Ureter (tissue), 1 donor: ENCODE results near the gene TP53TG5. TPM values are rescaled to one million over a fixed set of nuclear protein-coding genes. Genes with fewer than 3 reads are reported as not detected.

Experiments used
- DNase-seq: peaks from one replicate; pipeline ENCODE4 v3.0.0-alpha.2; 2020; ENCODE audit warnings: low spot score
- total RNA-seq: library from RNA; stranded (reverse); gene quantifications from one replicate; pipeline ENCODE4 v1.2.4, GENCODE V29; 2023
- donor health status: DM: yes; HTN: yes; CAD: no.

TP53TG5 gene
- total RNA-seq, 1 donor from 2014 or later = 1.2 TPM

DNA sequence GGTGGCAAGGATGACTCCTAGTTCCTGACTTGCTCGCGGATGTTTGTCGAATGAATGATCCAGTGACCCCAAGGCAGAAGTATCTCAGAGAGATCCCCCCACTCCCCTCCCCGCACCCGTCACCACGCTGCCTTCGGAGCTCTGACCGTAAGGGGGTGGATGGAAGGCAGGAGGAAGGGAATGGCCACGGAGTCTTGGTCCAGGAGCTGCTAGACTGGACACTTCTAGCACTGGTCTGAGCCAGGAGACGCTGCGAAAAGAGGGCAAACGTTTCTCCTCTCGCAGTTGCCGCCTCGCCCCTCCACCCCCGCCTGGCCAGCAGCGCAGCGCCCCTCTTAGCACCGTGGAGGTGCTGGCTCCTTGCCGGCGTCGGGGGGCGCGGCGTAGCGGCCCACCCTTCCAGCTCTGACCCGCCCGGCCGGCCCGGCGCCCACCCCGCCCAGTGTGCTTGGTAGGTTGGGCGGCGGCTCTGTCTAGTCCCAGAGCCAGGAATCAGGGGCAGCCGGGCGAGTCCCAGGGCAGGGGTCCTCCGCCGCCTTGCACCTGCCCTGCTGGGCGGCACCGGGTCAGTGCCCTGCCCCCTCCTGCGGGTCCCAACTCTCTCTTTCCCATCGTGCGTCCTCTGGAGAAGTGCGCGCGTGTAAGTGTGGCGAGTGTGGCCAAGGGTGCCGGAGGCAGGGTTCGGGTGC lies 27.6 kb upstream of the TP53TG5 start:
- no peak for DNase-seq

DNA sequence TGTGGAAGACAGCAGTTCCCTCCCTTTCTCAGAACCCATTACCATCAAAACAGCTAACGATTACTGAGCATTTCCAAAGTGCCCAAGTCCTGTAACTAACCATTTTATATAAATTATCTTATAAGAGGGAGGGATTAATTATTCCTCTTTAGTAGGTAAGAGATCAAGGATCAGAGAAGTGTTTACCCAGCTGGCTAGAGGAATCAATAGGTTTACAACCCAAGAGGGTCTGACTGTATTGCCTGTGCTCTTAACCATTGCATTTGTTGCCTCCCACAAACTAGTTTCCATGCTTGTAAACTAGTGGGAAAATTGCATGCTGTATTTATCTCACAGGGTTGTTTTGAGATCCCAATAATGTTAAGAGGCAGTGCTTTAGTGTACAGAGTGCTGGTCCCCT lies 26.3 kb upstream of the TP53TG5 start:
- no peak for DNase-seq

DNA sequence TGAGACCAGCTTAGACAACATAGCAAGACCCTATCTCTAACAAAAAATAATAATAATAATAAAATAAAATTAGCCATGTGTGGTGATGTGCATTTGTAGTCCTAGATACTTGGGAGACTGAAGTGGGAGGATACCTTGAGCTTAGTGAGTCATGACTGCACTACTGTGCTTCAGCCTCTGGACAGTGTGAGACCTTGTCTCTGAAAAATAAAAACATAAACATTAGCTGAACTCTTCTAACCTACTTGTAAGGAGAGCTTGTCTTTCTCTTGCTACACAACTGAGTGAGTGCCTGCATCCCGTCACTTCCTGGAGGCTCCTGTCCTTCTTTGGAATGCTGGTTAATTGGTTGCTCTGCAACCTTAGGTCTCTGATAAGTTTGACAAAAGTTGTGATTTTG lies 24.8 kb upstream of the TP53TG5 start:
- no peak for DNase-seq

DNA sequence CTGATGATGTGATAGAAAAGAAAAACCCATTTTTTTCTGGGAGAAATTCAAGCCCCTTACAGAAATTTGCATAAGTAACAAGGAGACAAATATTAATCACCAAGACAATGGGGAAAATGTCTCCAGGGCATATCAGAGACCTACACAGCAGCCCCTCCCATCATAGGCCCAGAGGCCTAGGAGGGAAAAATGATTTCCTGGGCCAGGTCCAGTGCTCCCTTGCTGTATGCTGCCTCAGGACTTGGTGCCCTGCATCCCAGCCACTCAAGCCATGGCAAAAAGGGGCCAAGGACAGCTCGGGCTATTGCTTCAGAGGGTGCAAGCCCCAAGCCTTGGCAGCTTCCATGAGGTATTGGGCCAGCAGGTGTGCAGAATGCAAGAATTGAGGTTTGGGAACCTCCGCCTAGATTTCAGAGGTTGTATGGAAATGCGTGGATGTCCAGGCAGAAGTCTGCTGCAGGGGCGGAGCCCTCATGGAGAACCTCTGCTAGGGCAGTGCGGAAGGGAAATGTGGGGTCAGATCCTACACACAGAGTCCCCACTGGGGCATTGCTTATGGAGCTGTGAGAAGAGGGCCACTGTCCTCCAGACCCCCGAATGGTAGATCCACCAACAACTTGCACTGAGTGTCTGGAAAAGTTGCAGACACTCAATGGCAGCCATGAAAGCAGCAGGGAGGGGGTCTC lies 22.4 kb upstream of the TP53TG5 start:
- DNase-seq = no peak

GRCh38 chr20:45399018-45399417 lies 20.9 kb upstream of the TP53TG5 start:
- no peak for DNase-seq

DNA sequence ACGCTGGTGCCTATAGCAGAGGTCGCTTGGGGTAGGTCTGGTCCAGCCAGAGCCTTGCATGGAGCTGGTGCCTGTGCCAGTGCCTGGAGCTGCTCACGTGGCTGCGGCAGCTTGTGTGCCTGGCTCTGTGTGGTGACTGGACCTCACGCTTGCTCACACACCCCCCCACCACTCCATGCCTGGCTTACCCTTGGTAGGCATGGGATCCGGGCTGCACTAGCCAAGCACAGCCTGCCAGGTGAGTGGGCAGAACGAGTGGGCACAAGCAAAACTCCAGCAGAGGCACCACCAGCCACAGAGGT lies 16.9 kb upstream of the TP53TG5 start:
- no peak for DNase-seq

DNA sequence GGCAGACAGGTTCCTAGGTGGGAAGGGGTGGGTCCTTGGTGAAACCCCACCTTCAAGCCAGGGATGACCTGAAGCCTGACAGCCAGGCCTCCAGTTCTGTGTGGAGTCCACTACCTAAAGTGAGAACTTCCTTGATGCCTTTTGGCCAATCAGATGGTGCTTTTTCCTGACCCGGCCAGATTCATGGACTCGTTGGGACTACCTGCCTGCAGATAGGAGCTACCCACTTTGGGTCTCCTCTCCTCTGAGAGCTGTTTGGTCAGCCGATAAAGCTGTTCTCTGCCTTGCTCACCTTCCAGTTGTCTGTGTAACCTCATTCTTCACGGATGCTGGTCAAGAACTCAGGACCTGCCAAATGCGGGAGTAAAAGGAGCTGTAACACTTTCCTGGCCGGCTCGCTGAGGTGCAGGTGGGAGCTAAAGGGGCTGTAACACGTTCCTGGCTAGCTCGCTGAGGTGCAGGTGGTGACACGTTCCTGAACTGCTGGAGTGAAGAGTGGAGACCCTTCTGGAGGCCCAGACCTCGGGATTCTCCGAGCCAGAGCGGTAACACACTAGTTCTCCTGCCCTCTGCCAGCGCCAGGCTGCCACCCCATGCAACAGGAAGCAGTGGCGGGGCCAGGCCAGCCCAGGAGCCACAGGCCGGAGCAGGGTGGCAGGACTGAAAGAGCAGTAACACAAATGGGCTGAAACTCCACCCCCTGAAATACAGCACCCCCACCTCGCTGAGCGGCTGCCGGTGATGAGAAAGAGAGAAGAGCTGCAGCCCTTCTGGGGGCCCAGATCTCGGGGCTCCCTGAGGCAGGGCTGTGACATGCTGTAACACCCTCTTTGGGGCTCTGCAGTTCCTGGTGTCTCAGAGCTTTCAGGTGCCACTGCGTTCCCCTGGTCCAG lies 16.3 kb upstream of the TP53TG5 start:
- no peak for DNase-seq

GRCh38 chr20:45392733-45393132 lies 14.6 kb upstream of the TP53TG5 start:
- no peak for DNase-seq

DNA sequence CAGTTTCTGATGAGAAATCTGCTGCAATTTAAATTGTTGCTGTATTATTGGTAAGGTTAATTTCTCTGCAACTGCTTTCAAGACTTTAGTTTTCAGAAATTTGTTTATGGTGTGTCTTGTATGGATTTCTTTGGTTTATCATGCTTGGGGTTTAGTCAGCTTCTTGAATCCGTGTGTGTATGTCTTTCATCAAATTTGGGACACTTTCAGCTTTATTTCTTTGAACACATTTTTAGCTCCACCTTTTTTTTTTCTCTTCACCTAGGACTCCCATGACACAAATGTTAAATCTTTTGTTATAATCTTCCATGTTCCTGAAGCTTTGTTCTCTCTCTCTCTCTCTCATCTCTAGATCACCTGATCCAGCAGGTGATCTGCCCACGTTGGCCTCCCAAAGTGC lies 13.4 kb upstream of the TP53TG5 start:
- DNase-seq = no peak

- no peak for DNase-seq
Observed at GRCh38 chr20:45390931-45391330, 12.8 kb upstream of the TP53TG5 start.

- no peak for DNase-seq
Observed at GRCh38 chr20:45387274-45387673, 9.1 kb upstream of the TP53TG5 start.

DNA sequence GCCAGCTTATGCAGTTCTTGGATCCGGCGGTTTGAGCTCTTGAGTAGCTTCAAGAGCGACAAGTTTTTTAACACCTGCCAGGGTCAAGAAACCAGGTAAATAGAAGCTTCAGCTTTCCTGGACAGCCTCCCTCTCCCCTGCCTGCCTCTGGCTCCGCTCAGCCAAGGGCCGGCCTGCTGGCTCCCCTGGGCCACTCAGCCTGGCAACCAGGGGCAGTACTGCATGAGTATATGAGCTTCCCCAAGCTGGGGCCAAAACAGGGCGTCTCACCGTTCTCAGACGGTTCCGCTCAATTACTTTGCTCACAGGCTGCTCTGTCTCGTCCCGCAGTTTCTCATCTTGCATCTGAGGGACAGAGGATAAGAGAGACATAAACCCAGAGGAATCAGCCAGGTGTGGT lies 856 bp downstream of the TP53TG5 start:
- no peak for DNase-seq

- peak; percentile 41 for DNase-seq
Observed at GRCh38 chr20:45374966-45375365, 3.2 kb downstream of the TP53TG5 start.

DNA sequence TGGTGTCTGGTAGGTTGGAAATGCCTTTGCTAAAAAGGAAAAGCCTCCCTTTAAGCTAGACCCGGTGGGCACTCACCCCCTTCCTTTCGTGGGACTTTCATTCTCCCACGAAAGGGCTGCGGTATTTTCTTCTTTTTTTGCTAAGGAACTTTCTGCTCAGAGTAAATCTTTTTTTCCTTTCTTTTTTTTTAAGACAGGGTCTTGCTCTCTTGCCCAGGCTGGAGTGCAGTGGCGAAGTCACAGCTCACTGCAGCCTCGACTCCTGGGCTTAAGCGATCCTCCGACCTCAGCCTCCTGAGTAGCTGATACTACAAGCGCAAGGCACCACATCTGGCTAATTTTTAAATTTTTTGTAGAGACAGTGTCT lies 4.0 kb downstream of the TP53TG5 start:
- peak; percentile 39 for DNase-seq

GRCh38 chr20:45373353-45374100 lies 4.6 kb downstream of the TP53TG5 start:
- DNase-seq = peak; percentile 93

- DNase-seq = peak; percentile 66
Observed at GRCh38 chr20:45372646-45373352, 5.3 kb downstream of the TP53TG5 start.

DNA sequence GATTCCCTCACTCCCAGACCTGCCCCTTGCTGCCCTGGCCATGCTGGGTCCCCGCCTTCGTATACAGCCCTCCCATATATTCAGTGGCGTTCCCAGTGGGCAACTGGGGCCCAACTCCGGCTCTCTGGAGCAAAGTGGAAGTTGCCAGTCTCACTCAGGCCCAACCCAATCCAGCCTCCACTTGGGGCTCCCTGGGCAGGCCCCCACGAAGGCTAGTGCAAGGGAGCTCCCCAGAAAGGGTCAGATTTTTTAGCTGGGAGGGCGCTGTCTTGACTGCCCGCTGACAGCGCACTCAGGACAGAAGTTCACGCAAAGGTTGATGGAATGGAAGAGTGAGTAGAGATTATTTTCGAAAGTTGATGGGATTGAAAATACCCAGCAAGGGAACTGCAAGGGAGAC lies 5.9 kb downstream of the TP53TG5 start:
- peak; percentile 38 for DNase-seq

GRCh38 chr20:45370571-45371160 lies 7.5 kb downstream of the TP53TG5 start:
- DNase-seq = peak; percentile 22

GRCh38 chr20:45368221-45368980 lies 9.7 kb downstream of the TP53TG5 start:
- peak; percentile 39 for DNase-seq

DNA sequence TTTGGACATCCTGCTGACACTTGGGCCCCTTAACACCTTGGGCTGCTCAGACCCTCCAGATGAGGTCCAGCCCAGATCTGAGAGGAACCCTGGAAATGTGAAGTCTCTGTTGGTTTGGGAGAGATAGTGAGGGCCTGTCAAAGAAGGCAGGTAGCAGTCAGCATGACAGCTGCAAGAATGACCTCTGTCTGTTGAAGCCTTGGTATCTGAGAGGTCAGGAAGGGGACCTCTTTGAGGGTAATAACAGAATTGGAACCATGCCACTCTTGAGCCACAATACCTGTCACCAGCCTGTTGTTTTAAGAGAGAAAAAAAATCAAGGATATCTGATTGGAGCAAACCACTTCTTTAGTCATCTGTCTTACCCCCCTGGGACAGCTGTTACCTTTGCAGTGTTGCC lies 11.0 kb downstream of the TP53TG5 start:
- DNase-seq = peak; percentile 14
